Activated CD8-positive, alpha-beta T cell treated with anti-CD3 and anti-CD28 coated beads for 36 hours (primary cell): Measurements from ENCODE around the gene ATP6V0B. TPM values are rescaled to one million over a fixed set of nuclear protein-coding genes. Genes with fewer than 3 reads are reported as not detected.

ENCODE experiments used
- ATAC-seq: fragments of 200-7000 bp; cut with Tn5 transposase; one replicate; pipeline ENCODE4 v1.10.0; 2021; ENCODE audit warnings: mild to moderate bottlenecking, moderate library complexity
- CTCF ChIA-PET: fragments of 350-600 bp; sonication (Branson Sonifier 250); formaldehyde crosslinking; loops from one replicate; lab custom pipeline; 2021; ENCODE audit warnings: antibody characterized with exemption; lab: Charles Lee
- POLR2A ChIA-PET: fragments of 350-600 bp; sonication (Branson Sonifier 250); formaldehyde crosslinking; loops from one replicate; lab custom pipeline; 2021; ENCODE audit warnings: antibody characterized with exemption; lab: Charles Lee
- DNase-seq: peaks from one replicate; pipeline ENCODE4 v3.0.0-alpha.2; 2020
- H3K27ac Mint-ChIP-seq: one replicate; pipeline ENCODE4 v1.8.0; 2021; ENCODE audit warnings: mild to moderate bottlenecking, mixed read lengths
- H3K27me3 Mint-ChIP-seq: one replicate; pipeline ENCODE4 v1.8.0; 2021; ENCODE audit warnings: mixed read lengths
- H3K36me3 Mint-ChIP-seq: one replicate; pipeline ENCODE4 v1.8.0; 2021; ENCODE audit warnings: low read depth, mixed read lengths
- H3K4me1 Mint-ChIP-seq: one replicate; pipeline ENCODE4 v1.8.0; 2021; ENCODE audit warnings: low read depth, mixed read lengths
- H3K4me3 Mint-ChIP-seq: one replicate; pipeline ENCODE4 v1.8.0; 2021; ENCODE audit warnings: mild to moderate bottlenecking, moderate library complexity, mixed read lengths
- H3K9me3 Mint-ChIP-seq: one replicate; pipeline ENCODE4 v1.8.0; 2021; ENCODE audit warnings: mixed read lengths
- intact Hi-C: fragments of 100-400 bp; cut with micrococcal nuclease; formaldehyde crosslinking; loops from one replicate; pipeline ENCODE4 v1.10.0; 2022
- total RNA-seq, 2 experiments: library from RNA; stranded (reverse); gene quantifications; one replicate each; pipeline ENCODE4 v1.2.3, GENCODE V29; 2021
- TF ChIP-seq, protein P1 (sequence below): fragments of 200-600 bp; IDR thresholded peaks from one replicate; pipeline ENCODE4 v1.8.0; 2022; ENCODE audit warnings: antibody characterized with exemption, mild to moderate bottlenecking

The ATP6V0B gene
- total RNA-seq = 10 to 100 TPM; 67.6 to 75.5 TPM

DNA sequence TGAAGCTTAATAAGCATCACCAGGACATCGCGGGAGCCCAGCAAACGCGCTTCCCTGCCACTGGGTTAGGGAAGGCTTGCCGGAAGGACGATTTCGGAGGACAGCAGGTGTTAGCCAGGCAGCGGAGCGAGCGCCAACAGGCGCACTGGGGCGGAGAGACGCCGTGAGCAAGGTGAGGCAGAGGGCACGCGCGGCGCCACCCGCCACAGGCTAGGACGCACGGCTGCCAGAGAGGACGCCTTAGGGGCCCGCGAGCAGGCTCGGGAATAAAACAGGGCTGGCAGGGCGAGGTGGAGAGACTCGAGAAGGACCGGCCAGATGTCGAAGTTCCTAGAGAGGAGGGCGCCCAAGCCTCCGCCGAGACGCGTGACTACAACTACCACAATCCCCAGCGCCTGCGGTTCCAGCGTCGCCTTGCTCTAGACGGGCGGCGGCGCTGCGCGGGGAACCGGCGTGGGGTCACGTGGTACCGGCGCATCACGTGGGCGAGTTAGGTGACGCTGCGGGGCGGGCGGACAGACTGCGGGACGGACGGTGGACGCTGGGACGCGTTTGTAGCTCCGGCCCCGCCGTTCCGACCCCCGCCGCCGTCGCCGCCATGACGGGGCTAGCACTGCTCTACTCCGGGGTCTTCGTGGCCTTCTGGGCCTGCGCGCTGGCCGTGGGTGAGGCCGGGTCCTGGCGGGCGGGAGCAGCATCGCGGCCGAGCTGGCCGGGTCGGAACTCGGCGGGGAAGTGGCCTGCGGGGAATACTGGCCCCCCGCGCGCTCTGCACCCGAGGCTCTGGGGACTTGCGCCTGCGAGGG lies at the start of gene ATP6V0B:
ATP6V0B (plus strand) TSS at position 518 of the 806 bp plus-strand sequence; CDS start at position 599, 81 bp downstream.
- peaks cover 48% of the 10 kb centered on the region for H3K4me1 Mint-ChIP-seq
- ChIA-PET POLR2A (interaction anchor here (1.0 to 3.2 kb wide), 12 partner anchors 11 to 69 kb away, joined by 3 to 13 read pairs (median 5); partner anchors contain the start of genes CCDC24 and SLC6A9), CTCF (interaction anchor here (0.9 to 4.2 kb wide), 12 partner anchors 15 to 73 kb away, joined by 3 to 20 read pairs (median 5); partner anchors contain the start of gene IPO13)
- peak within 1 kb of the TSS; percentile 90 for H3K4me3 Mint-ChIP-seq
- TF ChIP-seq, protein P1, sequence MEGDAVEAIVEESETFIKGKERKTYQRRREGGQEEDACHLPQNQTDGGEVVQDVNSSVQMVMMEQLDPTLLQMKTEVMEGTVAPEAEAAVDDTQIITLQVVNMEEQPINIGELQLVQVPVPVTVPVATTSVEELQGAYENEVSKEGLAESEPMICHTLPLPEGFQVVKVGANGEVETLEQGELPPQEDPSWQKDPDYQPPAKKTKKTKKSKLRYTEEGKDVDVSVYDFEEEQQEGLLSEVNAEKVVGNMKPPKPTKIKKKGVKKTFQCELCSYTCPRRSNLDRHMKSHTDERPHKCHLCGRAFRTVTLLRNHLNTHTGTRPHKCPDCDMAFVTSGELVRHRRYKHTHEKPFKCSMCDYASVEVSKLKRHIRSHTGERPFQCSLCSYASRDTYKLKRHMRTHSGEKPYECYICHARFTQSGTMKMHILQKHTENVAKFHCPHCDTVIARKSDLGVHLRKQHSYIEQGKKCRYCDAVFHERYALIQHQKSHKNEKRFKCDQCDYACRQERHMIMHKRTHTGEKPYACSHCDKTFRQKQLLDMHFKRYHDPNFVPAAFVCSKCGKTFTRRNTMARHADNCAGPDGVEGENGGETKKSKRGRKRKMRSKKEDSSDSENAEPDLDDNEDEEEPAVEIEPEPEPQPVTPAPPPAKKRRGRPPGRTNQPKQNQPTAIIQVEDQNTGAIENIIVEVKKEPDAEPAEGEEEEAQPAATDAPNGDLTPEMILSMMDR = no peak
- DNase-seq (peak; percentile 98), ATAC-seq (peak; percentile 72)
- no peaks in the 10 kb centered on the region for H3K27me3 Mint-ChIP-seq
- peaks cover 48% of the 10 kb centered on the region for H3K36me3 Mint-ChIP-seq
- intact Hi-C loops = no loop called here
- H3K9me3 Mint-ChIP-seq = no peaks in the 10 kb centered on the region
- H3K27ac Mint-ChIP-seq = peak within 1 kb of the TSS; percentile 90

DNA sequence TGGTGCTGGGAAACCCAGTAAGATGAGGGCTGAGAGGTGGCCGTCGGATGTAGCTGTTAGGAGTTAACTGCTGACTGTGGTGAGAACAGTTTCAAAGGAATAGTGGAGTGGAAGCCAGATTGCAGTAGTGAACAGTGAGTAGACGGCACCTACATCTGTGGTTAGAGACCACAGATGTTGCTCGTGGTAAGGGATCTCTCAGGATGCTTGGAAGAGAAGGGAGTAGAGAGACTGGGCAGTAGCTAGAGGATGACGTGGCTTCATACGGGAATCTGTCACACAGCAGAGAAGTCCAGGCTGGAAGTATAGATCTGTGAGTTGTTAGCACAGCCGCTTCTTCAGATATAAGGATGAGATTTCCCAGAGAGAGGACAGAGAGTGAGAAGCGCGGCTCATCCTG lies 48.9 kb upstream of the ATP6V0B start:
- ATAC-seq (no peak), DNase-seq (no peak)
- peaks cover 6% of the 10 kb centered on the region for H3K4me1 Mint-ChIP-seq
- CTCF ChIA-PET = interaction anchor here (0.9 to 2.5 kb wide), 2 partner anchors 9 to 163 kb away, joined by 4 to 21 read pairs; no protein-coding TSS in a partner anchor
- H3K9me3 Mint-ChIP-seq = no peaks in the 10 kb centered on the region
- POLR2A ChIA-PET = no interaction called here
- no peaks in the 10 kb centered on the region for H3K27me3 Mint-ChIP-seq
- TF ChIP-seq, protein P1 = no peak
- no peak overlapping the region for H3K4me3 Mint-ChIP-seq
- H3K27ac Mint-ChIP-seq = no peak overlapping the region
- intact Hi-C loops = no loop called here
- peaks cover 6% of the 10 kb centered on the region for H3K36me3 Mint-ChIP-seq

DNA sequence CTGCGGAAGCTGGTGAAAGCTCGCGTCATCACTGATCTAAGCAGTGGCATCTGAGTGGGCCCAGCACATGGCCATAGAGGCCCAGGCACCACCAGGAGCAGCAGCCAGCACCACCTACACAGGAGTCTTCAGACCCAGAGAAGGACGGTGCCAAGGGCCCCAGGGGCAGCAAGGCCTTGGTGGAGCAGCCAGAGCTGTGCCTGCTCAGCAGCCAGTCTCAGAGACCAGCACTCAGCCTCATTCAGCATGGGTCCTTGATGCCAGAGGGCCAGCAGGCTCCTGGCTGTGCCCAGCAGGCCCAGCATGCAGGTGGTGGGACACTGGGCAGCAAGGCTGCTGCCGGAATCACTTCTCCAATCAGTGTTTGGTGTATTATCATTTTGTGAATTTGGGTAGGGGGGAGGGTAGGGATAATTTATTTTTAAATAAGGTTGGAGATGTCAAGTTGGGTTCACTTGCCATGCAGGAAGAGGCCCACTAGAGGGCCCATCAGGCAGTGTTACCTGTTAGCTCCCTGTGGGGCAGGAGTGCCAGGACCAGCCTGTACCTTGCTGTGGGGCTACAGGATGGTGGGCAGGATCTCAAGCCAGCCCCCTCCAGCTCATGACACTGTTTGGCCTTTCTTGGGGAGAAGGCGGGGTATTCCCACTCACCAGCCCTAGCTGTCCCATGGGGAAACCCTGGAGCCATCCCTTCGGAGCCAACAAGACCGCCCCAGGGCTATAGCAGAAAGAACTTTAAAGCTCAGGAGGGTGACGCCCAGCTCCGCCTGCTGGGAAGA lies 44.4 kb upstream of the ATP6V0B start:
- TF ChIP-seq, protein P1 = peak; percentile 48
- Mint-ChIP-seq H3K36me3 (peaks cover 4% of the 10 kb centered on the region), H3K27me3 (peaks cover 19% of the 10 kb centered on the region), H3K27ac (no peak overlapping the region), H3K9me3 (no peaks in the 10 kb centered on the region), H3K4me3 (no peak overlapping the region), H3K4me1 (peaks cover 19% of the 10 kb centered on the region)
- DNase-seq (peak; percentile 49), ATAC-seq (no peak)
- intact Hi-C loops = loop anchor here (5.0 kb wide), 1 partner anchor 403 kb away; no protein-coding TSS in a partner anchor
- ChIA-PET CTCF (interaction anchor here (0.7 to 12.8 kb wide), 15 partner anchors 9 to 402 kb away, joined by 3 to 307 read pairs (median 4); partner anchors contain the start of gene IPO13), POLR2A (interaction anchor here (1.1 kb wide), 1 partner anchor 15 kb away, joined by 3 read pairs; no protein-coding TSS in a partner anchor)

DNA sequence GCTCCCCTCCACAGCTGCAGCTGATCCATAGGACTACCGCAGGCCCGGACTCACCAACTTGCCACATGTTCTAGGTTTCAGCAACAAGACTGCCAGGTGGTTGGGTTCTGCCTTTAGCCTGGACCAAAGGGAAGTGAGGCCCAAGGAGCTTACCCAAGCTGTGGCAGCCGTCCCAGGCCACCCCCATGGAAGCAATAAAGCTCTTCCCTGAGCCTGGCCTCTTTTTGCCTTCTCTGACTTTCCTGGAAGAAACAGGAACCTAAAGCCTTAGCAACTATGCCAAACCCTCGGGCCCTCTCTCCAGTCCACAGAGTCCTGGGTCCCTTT lies 43.8 kb upstream of the ATP6V0B start:
- Mint-ChIP-seq H3K4me1 (peaks cover 22% of the 10 kb centered on the region), H3K27me3 (peaks cover 23% of the 10 kb centered on the region), H3K9me3 (no peaks in the 10 kb centered on the region), H3K27ac (no peak overlapping the region), H3K36me3 (peaks cover 1% of the 10 kb centered on the region), H3K4me3 (no peak overlapping the region)
- ChIA-PET POLR2A (no interaction called here), CTCF (interaction anchor here (0.7 to 12.8 kb wide), 14 partner anchors 8 to 403 kb away, joined by 3 to 307 read pairs (median 4); partner anchors contain the start of gene IPO13)
- intact Hi-C loops = loop anchor here (5.0 kb wide), 1 partner anchor 404 kb away; no protein-coding TSS in a partner anchor
- ATAC-seq (no peak), DNase-seq (no peak)
- TF ChIP-seq, protein P1 = no peak
